Ovary (tissue), 9 donors: ENCODE data around the gene CNDP2. TPM values are rescaled to one million over a fixed set of nuclear protein-coding genes. Genes with fewer than 3 reads are reported as not detected.

ENCODE experiments used
- DNase-seq, 5 donors: peaks; one replicate each; pipeline ENCODE4 v3.0.0-alpha.2; 2019 to 2020
- H3K27ac ChIP-seq, 2 donors: fragments of 200-600 bp; one replicate each; pipeline versions ENCODE4 v1.5.1 to v1.8.0; 2019 to 2022
- H3K27me3 ChIP-seq: fragments of 200-600 bp; one replicate; pipeline ENCODE4 v1.8.0; 2022
- H3K36me3 ChIP-seq: fragments of 200-600 bp; sonication (generic); one replicate; pipeline ENCODE4 v1.5.1; 2019
- H3K4me1 ChIP-seq: one replicate; pipeline ENCODE4 v1.8.1; 2013; ENCODE audit warnings: mild to moderate bottlenecking, moderate library complexity; ENCODE audit not compliant: insufficient read depth
- H3K4me3 ChIP-seq: fragments of 200-600 bp; sonication (generic); one replicate; pipeline ENCODE4 v1.5.1; 2017
- H3K9me3 ChIP-seq, 2 donors: fragments of 200-600 bp in 1 of 2; sonication (generic) in 1 of 2; one replicate each; pipeline versions ENCODE4 v1.5.1 to v1.8.1; 2013 to 2019; ENCODE audit warnings: mild to moderate bottlenecking in 1 of 2, moderate library complexity in 1 of 2
- EP300 ChIP-seq: sonication (generic); formaldehyde crosslinking; IDR thresholded peaks from one replicate; pipeline ENCODE4 v1.6.1; 2017; ENCODE audit warnings: antibody characterized with exemption
- POLR2A ChIP-seq: fragments of 450-650 bp; IDR thresholded peaks from one replicate; pipeline ENCODE4 v1.6.1; 2017; ENCODE audit warnings: antibody characterized with exemption, mild to moderate bottlenecking, moderate library complexity
- WGBS, 3 donors: extraction: QIAGEN DNeasy Blood & Tissue Kit in 1 of 3; methylation state at CpG; one replicate each; pipeline versions ENCODE4 v1.1.5 to v1.1.7; 2013 to 2017; 5-methylcytosine and 5-hydroxymethylcytosine counted together
- intact Hi-C, 4 donors: fragments of 100-400 bp; cut with DNase I; formaldehyde crosslinking; loops; one replicate each; pipeline versions ENCODE4 v1.11.0 to v1.15.1; 2022 to 2023
- polyA plus RNA-seq, 2 donors: library from polyadenylated mRNA; stranded (reverse); fragments of 200-250 nt in 1 of 2; fragments of 350-450 nt in 1 of 2; fragmentation: Illumina TruSeq in 1 of 2; extraction: RNeasy Lipid Tissue Mini Kit (QIAGEN cat#74804) in 1 of 2; gene quantifications; one replicate each; pipeline ENCODE4 v1.2.3, GENCODE V29; 2013 to 2014
- total RNA-seq, 7 donors: library from RNA; depleted of rRNA in 2 of 7; stranded (reverse); fragments of >200 nt in 2 of 7; fragmentation: NEBNext Ultra II Directional in 3 of 7; extraction: Animal tissue kit (Norgen Biotek cat#: 25700) in 3 of 7; gene quantifications; one replicate each; pipeline versions ENCODE4 v1.1.0 to v1.2.4, GENCODE V29; 2016 to 2023
- TF ChIP-seq, protein P1 (sequence below), 3 donors: fragments of 450-650 bp in 2 of 3; fragments of 200-600 bp in 1 of 3; IDR thresholded peaks; one replicate each; pipeline versions ENCODE4 v1.5.1 to v1.8.0; 2016 to 2022; ENCODE audit warnings: antibody characterized with exemption in 3 of 3, mild to moderate bottlenecking in 1 of 3
- donor health status: DM: no; HTN: no; CAD: no; lungs with moderate emphysema.
- donor health status: DM: no; HTN: no; CAD: no.
- donor health status: Bipolar disorder and iron deficiency.
- donor health status: DM: yes; HTN: yes; CAD: no.
- donor health status: DM: no; HTN: no; CAD: no.
- donor health status: DM: yes; HTN: yes; CAD: no.

Gene CNDP2
- total and polyA plus RNA-seq, 9 donors, result 28.1 to 119 (median 91.7) TPM

DNA sequence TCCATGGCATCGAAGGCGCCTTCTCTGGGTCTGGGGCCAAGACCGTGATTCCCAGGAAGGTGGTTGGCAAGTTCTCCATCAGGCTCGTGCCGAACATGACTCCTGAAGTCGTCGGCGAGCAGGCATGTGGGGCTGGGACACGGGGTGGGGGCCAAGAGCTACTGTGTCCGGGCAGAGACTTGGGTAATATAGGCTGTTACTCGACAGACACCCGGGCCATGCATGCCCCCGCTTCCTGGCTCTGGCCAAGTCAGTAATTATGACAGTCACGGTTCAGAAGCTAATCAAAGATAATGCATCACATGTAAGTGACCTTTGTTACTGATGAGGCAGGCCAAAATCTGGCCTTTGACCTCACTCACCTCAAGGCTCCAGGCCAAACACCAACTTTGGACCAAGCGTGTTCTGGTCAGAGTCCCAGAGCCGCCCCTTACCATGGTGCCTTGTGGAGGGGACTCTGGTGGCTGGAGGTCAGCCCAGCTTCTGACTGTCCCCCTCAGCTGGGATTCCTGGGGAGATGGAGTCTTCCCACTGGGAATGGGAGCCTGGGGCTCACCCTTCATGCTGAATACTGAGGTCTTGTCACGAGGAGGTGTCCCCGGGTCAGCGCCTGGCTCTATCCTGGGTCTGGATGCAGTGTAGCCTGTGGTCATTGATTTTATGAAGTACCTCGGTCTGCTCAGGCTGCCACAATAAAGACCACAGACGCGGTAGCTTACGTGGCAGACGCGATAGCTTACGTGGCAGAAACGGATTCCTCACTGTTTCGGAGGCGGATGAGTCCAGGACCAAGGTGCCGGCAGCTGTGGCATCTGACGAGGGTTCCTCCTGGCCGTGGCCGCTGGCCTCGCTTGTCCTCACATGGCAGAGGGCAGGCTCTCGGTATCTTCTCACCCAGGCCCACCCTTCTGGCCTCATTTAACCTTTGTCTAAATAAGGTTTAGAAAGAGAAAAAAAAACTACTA, 20.4 kb downstream of the CNDP2 start:
- no peak overlapping the region for H3K27ac ChIP-seq
- no peaks in the 10 kb centered on the region for H3K27me3 ChIP-seq
- no peak for DNase-seq
- H3K4me3 ChIP-seq, result no peak overlapping the region
- TF ChIP-seq EP300 (no peak), POLR2A (no peak)
- TF ChIP-seq, protein P1, sequence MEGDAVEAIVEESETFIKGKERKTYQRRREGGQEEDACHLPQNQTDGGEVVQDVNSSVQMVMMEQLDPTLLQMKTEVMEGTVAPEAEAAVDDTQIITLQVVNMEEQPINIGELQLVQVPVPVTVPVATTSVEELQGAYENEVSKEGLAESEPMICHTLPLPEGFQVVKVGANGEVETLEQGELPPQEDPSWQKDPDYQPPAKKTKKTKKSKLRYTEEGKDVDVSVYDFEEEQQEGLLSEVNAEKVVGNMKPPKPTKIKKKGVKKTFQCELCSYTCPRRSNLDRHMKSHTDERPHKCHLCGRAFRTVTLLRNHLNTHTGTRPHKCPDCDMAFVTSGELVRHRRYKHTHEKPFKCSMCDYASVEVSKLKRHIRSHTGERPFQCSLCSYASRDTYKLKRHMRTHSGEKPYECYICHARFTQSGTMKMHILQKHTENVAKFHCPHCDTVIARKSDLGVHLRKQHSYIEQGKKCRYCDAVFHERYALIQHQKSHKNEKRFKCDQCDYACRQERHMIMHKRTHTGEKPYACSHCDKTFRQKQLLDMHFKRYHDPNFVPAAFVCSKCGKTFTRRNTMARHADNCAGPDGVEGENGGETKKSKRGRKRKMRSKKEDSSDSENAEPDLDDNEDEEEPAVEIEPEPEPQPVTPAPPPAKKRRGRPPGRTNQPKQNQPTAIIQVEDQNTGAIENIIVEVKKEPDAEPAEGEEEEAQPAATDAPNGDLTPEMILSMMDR (IDR thresholded peaks at IDR 0.05), result no peak
- 92 to 94% (median 94%) methylated on average over 35 of the region's 35 CpGs for WGBS, 3 donors
- H3K36me3 ChIP-seq, result no peaks in the 10 kb centered on the region
- H3K9me3 ChIP-seq, result no peaks in the 10 kb centered on the region
- intact Hi-C loops, result no loop called here
- no peaks in the 10 kb centered on the region for H3K4me1 ChIP-seq

DNA sequence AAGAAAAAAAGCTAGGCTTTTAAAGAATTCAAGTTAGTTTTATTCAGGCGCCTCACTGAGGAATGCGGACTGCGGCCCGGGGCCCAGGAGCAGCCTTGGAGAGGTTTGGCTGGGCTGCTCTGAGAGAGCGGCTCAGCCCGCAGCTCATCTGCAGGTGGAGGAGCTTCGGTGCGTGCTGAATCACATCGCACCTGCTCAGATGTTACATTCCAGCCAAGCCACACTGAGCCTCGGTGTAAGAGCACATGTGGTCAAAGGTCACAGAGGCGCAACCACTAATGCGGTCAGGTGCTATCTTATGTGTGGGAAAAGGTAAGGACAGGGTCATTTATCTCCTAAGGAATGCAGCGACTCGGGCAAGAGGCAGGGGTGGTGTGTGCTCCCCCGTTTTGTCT, 21.1 kb downstream of the CNDP2 start:
- no peaks in the 10 kb centered on the region for H3K4me1 ChIP-seq
- no peaks in the 10 kb centered on the region for H3K27me3 ChIP-seq
- no peak overlapping the region for H3K27ac ChIP-seq
- no peak overlapping the region for H3K4me3 ChIP-seq
- no peak for DNase-seq
- 90 to 94% (median 90%) methylated on average over 15 of the region's 15 CpGs for WGBS, 3 donors
- TF ChIP-seq POLR2A (no peak), EP300 (no peak)
- TF ChIP-seq, protein P1 (IDR thresholded peaks at IDR 0.05), result no peak
- intact Hi-C loops, result no loop called here
- no peaks in the 10 kb centered on the region for H3K36me3 ChIP-seq
- no peaks in the 10 kb centered on the region for H3K9me3 ChIP-seq

DNA sequence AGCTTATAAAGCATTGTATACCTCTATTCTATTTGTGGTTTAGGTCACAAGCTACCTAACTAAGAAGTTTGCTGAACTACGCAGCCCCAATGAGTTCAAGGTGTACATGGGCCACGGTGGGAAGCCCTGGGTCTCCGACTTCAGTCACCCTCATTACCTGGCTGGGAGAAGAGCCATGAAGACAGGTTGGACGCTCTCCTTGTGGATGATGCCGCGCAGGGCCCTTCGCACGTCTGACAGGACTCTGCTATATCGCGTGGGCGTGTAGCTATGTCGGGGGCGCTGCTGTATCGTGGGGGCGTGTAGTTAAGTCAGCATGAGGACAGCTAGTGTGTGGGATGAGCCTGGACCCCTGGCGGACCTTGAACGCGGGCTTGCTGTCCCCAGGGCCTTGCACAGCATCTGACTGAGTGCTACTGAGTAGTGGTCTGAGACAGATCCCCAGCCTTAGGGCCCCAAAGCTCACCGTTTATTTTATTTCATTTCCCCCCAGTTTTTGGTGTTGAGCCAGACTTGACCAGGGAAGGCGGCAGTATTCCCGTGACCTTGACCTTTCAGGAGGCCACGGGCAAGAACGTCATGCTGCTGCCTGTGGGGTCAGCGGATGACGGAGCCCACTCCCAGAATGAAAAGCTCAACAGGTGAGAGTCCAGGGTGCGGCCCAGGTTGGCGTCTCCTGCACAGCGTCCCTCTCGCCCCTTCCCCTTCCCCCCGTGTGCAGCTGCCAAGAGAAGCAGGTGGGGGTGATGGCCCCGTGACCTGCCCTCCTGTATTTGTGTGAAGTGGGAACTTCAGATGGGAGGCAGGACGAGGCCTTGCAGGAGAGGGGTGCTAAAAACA, 22.5 kb downstream of the CNDP2 start:
- H3K27me3 ChIP-seq, result no peaks in the 10 kb centered on the region
- no peak for DNase-seq
- H3K36me3 ChIP-seq, result no peaks in the 10 kb centered on the region
- TF ChIP-seq POLR2A (no peak), EP300 (no peak)
- TF ChIP-seq, protein P1 (IDR thresholded peaks at IDR 0.05), result no peak
- H3K4me3 ChIP-seq, result no peak overlapping the region
- 75 to 78% (median 77%) methylated on average over 32 of the region's 32 CpGs for WGBS, 3 donors
- intact Hi-C loops, result no loop called here
- no peak overlapping the region for H3K27ac ChIP-seq
- H3K9me3 ChIP-seq, result no peaks in the 10 kb centered on the region
- no peaks in the 10 kb centered on the region for H3K4me1 ChIP-seq

DNA sequence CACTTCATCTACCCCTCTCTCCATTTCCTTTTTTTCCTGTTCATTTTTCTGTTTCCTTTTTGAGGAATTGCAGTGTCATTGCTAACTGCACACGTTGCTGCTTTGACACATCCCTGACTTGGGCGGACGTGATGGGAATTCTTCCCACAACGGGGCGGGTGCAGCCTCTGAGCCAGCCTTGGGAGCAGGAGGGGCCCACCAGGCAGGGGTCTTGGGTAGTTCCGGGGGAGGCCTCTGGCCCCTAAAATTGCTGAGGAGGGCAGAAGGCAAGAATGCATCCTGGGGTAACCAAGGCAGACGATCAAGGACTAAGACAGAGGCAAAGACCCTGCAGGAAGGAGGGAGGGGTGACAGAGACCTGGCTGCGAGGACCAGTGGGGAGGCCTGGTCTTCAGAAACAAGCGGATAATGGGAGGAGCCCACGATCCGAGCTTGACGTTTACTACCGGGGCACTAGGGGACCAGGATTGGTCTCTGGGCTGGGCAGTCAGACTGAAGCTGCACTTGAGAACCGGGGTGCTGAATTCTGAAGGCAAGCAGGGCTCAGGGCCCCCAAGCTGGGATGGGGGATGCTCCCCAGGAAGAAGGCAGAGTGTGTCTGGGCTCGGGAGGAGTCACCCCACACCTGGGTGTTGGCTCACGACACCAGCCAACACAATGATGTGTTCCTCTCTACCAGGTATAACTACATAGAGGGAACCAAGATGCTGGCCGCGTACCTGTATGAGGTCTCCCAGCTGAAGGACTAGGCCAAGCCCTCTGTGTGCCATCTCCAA, 23.3 kb downstream of the CNDP2 start:
- Histone ChIP-seq H3K9me3 (no peaks in the 10 kb centered on the region), H3K4me1 (peaks cover 2% of the 10 kb centered on the region), H3K36me3 (no peaks in the 10 kb centered on the region), H3K27me3 (no peaks in the 10 kb centered on the region), H3K27ac (no peak overlapping the region), H3K4me3 (no peak overlapping the region)
- intact Hi-C loops, result no loop called here
- no peak for DNase-seq
- TF ChIP-seq, protein P1 (IDR thresholded peaks at IDR 0.05), result no peak
- TF ChIP-seq POLR2A (no peak), EP300 (no peak)
- WGBS, 3 donors, result 89 to 92% (median 89%) methylated on average over 18 of the region's 18 CpGs
